ENCODE results near the gene CYSLTR2.

The CYSLTR2 gene, protein sequence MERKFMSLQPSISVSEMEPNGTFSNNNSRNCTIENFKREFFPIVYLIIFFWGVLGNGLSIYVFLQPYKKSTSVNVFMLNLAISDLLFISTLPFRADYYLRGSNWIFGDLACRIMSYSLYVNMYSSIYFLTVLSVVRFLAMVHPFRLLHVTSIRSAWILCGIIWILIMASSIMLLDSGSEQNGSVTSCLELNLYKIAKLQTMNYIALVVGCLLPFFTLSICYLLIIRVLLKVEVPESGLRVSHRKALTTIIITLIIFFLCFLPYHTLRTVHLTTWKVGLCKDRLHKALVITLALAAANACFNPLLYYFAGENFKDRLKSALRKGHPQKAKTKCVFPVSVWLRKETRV

DNA sequence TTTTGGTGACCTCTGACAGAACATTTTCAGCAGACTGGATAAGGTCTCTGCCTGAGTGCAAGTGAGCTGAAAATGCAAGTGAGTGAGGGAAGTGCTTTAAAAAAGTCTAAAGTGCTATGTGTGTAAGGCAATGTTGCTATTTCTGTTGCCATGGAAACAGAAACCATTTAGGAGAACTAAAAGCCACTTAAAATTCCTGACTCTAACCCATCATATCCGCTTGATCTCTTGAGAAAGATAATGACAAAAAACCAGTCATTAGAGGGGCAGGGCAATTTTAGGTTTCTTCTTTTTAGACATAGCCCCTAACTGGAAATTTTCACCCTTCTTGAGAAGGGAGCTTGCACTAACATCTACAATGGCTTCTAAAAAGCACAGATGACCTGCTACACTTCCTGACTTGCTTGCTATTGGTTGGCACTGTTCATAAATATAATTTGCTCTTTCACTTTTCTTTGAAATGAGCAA lies at the start of gene CYSLTR2:
TSS of gene CYSLTR2 (plus strand) at position 458 of the 468 bp plus-strand sequence. CDS start 52,889 bp downstream, outside the sequence.
- DNase-seq = no peak

DNA sequence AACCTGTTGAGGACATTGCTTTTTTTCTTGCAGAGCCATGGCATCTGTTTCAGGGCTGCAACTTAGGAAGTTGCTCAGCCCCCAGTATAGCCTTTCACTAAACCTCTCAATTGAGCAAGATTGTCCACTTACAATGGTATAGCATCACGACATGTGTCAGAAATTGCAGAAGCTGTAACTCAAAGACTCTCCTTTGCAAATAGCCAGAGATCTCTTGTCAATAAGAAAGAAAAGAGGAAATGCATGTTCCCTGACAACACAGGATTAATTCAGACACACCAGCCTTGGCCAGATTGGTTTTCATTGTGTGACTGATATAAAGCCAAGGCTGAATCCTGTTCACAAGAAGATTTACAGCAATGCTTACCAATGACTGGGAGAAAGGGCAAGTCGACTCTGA lies 38.7 kb upstream of the CYSLTR2 start:
- DNase-seq = no peak

DNA sequence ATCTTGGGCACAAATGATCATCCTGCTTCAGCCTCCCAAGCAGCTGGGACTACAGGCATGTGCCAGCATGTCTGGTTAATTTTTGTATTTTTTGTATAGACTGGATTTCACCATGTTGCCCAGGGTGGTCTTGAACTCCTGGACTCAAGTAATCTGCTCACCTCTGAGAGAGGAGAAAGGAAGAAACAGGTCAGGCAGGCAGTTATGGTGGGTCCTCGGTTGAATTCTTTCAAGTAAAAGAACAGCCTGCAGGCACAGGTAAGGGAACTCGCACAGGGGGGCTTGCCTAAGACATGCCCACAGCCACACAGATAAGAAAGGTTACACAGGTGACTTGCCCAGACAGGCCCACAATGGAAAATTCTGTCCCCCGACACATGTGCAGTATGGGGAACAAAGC lies 34.8 kb upstream of the CYSLTR2 start:
- no peak for DNase-seq

DNA sequence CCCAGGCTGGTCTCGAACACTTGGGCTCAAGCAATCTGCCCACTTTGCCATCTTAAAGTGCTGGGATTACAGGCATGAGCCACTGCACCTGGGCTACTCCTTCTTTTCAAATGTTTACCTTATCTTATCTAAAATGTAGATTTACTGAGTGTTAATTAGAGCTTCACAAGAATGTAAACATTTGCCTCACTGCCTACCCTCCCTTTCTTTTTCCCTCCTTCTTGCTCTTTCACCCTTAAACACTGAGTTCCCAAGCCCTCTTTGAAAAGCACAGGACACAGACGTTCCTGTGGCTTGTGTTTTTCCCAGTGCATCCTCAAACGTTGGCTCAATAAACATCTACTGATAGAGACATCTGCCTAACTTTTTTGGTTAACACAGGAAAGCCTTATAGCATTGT lies 32.7 kb upstream of the CYSLTR2 start:
- no peak for DNase-seq

DNA sequence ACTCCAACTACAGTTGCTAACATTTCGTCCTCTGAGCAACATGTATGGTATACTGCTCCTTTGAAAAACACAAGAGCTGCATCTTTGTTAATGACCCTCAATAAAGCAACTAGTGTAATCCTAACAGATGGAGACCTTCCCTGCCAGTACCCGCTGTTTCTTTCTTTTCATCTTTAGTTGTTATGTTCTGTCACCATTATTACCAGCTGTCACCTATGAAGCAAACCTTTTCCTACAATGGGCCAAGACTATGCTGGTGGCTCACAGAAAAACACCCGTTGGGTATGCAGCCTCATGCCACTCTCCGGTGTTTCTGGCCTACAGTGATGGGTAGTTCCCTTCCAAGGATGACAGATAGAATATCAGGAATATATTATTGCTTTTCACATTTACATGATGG lies 29.7 kb upstream of the CYSLTR2 start:
- no peak for DNase-seq

DNA sequence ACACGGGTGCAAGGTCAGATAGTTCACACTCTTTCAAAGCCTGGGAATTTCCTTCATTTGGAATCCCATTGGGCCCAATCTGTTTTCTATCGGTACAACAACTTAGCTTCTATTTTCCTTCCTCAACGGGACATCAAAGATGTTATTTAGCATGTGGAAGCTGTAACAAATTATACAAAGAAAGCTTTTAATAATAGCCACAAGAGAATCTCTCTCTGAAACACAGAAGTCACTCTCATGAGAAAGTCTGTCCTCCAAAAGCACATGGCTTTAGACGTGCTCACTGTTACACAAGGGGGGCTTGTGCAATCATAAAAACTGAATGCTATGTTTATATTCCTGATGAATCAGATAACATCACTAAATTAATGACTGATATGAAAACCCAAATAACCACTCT lies 28.9 kb upstream of the CYSLTR2 start:
- DNase-seq = no peak

DNA sequence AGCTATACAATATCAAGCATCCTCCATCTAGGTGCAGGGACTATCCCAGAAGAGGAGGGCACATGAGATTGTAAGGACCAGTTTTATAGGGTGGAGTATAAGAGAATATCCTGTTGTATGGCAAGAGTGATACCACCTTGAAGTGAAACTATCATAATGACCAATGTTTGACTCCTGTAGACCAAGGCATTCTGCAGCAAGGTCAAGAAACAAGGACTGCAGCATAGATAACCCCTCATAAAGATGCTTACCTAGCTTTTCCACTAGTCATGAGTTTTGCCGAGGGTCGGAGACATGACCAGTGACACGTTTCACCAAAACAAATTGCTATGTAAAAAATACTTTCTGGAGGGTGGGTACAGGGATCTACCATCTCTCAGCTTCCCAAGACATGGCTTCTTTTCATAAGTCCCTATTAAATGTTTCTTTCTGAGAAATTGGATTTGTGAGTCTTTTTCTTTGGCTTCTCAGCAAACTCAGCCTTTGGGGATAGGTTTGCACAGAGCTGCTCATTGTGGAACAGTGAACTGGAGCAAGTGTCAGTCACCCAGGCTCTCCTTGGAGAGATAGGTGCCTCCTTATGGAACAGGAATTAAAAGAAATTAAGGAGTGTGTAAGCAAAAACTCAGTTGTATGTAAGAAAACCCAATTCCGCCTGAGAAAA lies 28.2 kb upstream of the CYSLTR2 start:
- no peak for DNase-seq

DNA sequence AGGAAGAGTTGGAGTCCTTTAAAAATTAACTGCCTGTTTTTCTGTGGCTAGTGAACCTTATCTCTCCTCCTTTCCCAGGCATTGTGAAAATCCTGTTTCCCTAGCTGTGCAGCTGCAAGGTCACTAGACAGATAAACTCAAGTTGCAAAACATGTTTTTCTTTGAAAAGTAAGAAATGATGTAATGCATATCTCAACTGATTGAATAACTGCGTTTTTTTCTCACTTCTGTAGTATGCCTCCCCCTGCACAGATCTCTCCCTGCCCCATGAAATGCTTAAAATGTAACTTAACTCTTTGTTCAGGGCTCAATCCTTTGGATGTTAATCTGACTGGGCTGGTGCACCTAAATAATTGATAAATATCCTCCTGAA lies 27.7 kb upstream of the CYSLTR2 start:
- no peak for DNase-seq

DNA sequence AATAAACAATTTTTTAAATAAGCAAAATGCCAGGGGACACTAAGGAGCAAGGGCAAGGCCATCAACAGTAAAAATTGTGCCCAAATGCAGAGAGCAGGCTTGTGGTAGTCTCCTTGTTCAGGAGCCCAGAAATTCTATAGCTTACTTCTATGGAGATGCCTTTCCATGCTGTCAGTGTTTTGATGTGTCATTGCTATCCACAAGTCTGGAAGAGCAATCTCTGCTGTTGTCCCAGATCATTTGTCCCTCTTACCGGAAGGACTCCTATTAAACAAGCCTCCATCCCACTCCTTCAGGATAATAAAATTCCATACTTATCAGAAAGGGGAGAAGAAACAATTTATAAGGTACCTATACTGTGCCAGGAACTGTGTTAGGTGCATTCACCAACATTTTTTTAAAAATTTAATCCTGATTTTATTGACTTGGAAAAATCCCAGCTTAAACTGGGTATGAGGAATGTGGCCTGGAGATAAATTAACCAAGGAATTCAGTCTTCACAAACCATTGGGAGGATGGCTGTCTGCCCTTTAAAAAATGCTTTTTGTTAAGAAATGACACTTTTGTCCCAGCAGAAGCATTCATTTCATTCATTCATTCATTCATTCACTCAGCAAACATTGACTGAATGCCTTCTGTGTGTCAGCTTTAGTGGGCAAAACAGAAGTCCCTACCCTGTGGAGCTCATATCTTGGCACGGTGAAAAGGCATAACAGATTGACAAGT lies 26.8 kb upstream of the CYSLTR2 start:
- no peak for DNase-seq

DNA sequence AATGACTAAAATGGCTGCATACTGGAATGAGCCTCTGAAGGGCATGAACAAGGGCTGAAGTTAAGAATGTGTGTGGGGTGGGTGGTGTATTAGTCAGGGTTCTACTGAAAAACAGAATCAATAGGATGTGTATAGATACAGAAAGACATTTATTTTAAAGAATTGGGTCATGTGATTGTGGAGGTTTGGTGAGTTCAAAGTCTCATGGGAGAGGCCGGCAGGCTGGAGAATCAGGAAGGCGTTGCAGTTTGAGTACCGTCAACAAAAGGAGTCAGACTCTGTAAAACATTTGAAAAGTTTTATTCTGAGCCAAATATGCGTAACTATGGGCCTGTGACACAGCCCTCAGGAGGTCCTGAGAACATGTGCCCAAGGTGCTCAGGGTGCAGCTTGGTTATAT lies 24.5 kb upstream of the CYSLTR2 start:
- no peak for DNase-seq

DNA sequence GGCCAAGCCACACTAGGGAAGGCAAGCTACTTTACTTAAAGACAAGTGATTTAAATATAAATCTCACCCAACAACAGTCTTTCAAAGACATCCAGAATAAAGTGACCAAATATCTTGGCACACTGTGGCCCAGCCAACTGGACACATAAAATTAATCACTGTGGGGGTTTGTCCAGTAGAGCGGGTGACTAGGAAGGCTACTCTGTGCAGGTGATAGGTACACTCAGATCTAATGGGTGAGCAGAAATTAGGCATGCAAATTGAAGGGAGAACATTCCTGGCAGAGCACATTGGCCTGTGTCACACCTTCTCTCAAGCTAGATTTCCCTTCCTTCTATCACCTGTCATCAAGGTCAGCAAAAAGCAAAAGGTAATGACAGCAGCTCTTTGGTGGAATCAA lies 23.4 kb upstream of the CYSLTR2 start:
- DNase-seq = no peak

DNA sequence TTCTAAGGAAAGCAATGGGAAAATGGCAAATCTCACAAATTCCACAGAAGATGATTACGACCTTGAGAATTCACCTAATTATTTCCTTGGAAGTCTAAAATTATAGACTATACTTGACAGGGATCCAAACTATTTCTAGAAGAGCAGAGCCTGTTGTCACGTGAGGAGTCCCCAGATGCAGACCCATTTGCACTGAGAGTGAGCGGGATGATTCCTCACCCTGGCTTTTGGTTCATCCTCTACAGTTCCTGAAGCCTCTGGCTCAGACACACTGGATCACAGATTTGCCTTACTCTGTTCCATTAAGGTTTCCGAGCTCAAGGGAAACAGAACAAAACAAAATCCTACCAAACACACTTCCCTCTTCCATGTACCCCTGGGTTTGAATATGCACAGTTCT lies 23.0 kb upstream of the CYSLTR2 start:
- DNase-seq = no peak

DNA sequence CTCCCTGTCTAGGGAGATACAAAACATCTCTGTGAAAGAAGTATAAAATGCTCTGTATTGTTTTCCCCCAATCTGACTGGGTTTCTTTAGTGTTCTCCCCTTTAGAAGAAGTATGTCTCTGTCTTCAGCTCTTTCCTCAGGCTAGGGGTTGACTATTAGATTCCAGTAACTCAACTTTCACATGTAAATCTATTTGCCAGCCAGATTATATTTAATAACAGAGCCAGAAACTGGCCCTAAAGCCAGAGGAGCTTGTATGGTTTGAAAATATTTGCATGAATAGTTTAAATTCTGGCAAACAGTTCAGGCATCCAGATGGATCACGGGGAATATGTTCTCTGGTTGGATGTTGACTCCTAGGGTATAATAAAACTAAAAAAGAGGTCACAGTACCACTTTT lies 22.3 kb upstream of the CYSLTR2 start:
- no peak for DNase-seq

DNA sequence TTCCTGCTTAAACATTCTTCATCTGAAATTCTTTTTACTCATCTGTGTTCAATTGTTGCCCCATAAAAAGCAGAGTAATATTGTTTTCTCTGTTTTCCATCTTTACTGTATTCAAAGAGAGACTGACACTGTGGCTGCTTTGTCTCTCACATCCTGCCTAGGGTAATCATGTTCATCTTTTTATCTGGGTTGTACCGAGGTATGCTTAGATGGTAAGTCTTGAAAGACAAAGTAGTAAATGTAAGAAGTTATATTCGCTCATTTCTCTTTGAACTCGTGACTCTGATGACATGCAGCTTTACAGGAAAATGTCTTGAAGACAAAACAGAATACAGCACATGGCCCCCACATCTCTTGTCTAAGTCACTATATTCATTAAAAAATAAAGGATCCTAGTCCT lies 20.0 kb upstream of the CYSLTR2 start:
- no peak for DNase-seq

DNA sequence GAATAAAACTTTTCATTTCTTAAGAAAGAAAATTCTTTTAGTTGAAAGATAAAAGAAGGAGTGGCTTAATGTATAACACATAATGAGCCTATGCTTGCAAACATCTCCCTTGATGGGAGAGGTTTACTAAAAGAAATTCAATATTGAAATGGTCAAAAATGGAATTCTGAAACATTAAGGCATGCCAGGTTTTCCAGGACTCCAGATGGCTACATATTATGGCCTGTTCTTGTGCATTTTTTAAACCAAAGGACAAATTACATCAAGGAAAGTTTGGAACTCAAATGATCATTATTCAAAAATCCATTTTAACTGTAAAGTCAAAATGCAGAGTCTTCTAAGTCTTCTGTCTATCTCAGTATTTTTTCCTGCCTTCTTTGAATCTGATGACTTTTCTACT lies 19.1 kb upstream of the CYSLTR2 start:
- DNase-seq = no peak

DNA sequence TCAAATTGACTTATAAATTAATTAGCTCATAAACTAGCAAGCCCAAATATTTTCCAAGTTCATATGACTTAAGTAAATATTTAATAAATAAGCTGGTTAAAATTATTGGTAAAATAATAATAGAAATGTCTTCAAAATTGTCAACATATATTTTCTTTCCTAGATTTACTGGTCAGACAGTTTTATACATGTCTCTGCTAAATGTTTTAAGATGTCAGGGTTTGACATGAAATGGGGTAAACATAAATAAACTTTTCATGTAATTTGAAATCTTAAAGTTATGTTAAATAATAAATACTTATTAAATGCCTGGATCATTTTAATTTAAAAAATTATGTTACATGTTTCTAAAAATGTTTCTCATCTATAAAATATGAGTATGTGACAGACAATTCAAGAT lies 18.3 kb upstream of the CYSLTR2 start:
- DNase-seq = no peak

DNA sequence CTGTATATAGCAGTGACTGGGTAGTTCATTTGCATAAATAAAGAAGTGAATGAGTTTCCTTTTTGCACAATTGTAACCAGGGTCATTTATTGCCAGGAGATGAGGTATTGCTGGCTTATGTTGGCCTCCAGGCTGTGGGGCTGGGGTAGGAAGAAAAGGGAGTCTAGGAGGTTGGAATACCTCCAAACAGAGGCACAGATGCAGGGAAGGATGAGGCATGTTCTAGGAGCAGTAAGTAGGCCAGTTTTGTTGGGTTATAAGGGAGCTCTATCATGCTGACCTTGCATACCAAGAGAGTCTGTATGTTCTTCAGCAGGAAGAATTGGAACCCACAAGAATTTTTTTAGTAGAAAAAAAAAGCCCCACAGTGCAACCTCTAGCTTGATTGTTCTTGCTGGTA lies 17.2 kb upstream of the CYSLTR2 start:
- DNase-seq = no peak

DNA sequence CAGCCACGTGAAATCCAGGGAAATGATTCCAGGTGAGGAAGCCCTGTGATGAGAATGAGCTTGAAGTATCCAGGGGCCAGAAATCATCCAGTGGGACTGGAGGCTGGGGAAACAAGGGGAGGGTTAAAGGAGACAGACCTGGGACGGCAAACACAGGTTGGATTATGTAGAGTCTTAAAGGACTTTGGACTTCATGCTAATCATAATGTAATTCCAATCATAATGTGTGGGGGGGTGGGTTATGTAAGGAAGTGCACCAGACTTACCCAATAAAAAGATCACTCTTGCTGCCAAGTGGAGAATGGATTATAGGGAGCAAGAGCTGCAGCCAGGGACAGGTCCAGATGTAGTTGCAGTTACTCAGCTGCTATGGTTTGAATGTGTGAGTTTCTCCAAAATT lies 16.1 kb upstream of the CYSLTR2 start:
- DNase-seq = no peak

DNA sequence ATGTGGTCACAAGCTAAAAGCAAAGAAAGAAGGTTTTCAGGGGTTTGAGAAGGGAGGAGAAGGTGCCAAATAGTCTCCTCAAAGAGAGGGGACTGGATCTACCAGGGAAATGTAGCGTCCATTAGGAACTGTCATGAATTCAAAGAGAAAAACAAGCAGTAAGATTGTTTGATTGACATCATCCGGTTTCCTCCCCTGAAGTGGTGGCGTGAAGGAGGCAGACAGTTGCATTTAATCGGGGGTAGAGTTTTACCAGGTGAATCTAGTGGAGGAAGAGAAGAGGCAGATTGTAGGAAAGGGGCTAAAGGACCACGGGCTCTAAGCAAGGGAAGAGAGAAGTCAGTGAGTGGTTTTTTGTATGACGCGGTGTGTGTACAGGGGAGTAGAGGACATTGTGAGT lies 13.0 kb upstream of the CYSLTR2 start:
- no peak for DNase-seq

DNA sequence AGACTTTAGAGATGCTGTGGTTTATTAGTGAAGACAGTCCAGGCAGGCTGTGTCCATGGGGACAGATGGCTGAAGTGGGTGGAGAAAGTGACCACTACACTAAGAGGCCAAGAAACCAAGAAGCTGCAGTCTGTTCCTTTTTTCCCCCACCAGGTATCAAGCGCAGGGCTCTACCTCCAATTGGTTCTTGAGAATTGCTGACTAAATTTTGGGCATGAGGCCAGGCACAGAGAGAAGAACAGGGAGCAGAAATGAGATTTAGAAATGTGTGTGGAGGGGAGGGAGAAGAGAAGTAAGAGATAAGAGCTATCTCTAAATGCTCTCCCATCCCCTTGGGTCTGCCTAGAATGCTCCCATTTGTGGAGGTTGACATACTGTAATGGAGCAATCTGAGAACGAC lies 12.3 kb upstream of the CYSLTR2 start:
- DNase-seq = no peak

DNA sequence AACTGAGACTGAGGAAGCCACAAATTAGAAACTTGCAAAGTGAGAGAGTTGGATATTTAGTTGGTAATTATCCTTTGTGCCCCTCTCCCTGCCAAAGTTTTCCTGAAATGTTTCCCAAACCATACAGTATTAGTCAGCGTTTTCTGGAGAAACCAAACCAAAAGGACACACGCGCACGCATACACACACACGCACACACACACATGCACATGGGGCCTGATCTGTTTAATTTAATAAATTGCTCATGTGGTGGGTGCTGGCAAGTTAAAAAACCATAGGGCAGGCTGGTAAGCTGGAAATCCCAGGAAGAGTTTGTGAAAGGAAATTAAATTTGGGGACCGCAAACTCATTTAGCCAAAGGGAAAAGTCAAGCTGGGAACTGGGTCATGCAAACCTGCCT lies 11.7 kb upstream of the CYSLTR2 start:
- no peak for DNase-seq

DNA sequence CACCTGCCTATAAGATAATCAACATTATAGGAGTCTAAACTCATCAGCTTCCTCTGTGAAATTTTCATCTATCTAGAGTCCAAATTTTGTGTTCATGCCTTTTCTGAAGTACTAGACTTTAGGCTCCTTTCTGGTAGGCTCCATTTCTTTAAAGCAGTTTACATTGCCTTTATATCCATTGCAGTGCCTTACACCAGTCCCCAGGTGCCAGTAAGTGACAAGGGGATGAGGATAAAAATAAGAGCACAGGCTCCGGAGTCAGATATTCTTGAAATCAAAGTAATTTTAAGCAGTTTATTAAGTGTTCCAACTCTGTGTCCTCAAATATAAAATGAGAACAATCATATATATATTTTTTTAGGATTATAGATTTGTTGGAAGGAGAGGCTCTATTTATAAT lies 10.6 kb upstream of the CYSLTR2 start:
- DNase-seq = no peak

DNA sequence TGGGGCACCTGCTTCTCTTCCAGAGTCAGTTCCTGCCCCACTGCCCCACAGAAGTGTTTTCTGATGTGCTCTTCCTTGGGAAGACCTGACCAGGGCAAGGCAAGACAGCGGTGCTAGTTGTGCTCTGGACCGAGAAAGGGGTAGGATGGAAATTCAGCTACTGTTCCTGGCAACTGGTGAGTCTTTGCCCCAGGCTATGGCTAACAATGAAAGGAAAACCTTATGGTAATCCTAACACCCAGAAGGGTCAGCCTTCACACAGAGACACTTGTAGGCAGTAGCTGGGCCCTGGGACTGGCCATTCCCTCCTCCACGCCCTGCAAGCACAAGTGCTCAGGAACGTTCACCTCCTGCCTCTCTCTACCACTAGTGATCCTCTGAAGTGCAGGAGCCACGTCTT lies 9.6 kb upstream of the CYSLTR2 start:
- DNase-seq = no peak

DNA sequence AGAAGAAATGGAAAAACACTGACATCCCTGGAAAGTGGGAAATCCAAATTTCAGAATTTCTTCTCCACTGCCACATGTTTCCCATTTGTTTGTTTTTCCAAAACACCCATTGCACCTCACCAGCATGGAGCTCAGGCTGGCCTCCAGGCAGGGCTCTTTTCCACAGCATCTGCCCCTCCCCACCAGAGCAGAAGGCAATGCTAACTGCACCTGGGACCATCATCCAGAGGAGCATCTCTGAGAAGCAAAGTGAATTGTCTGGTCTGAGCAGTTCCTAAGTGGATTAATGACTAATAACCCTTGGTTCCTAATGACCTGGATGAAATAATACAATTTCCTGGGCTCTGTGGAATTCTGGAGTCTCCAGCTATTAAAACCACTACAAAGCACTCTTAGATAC lies 8.8 kb upstream of the CYSLTR2 start:
- no peak for DNase-seq

All from activated CD4-positive, alpha-beta T cell treated with anti-CD3 and anti-CD28 coated beads for 48 hours (primary cell).